Measurements from ENCODE around the gene MYO6. TPM values are rescaled to one million over a fixed set of nuclear protein-coding genes. Genes with fewer than 3 reads are reported as not detected.

The MYO6 gene
- total RNA-seq, 1 donor = 15.2 TPM

DNA sequence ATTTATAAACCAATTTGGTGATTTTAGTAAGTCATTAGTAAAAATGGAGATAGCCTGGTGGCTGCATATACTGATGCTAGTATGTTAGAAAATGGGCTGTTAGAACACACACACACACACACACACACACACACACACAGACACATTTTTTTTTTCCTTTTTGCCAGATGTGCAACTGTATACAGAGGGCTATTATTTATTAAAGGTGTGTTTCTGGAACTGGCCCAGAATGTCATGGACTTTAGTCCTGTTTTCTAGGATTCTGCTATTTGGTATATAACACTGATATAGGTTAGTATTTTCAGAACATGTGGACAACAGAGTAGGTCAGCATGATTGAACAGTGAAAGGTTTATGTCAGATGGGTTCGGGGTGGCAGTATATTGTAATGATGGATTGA, 12.4 kb downstream of the MYO6 start:
- H3K4me2 ChIP-seq (ENCODE audit: insufficient read depth, low read length) = no peak overlapping the region
- H3K27ac ChIP-seq (ENCODE audit: low read depth, low read length) = no peak overlapping the region
- H3K4me3 ChIP-seq (ENCODE audit: insufficient read depth, low read length) = no peak overlapping the region
- TF ChIP-seq, protein P1, sequence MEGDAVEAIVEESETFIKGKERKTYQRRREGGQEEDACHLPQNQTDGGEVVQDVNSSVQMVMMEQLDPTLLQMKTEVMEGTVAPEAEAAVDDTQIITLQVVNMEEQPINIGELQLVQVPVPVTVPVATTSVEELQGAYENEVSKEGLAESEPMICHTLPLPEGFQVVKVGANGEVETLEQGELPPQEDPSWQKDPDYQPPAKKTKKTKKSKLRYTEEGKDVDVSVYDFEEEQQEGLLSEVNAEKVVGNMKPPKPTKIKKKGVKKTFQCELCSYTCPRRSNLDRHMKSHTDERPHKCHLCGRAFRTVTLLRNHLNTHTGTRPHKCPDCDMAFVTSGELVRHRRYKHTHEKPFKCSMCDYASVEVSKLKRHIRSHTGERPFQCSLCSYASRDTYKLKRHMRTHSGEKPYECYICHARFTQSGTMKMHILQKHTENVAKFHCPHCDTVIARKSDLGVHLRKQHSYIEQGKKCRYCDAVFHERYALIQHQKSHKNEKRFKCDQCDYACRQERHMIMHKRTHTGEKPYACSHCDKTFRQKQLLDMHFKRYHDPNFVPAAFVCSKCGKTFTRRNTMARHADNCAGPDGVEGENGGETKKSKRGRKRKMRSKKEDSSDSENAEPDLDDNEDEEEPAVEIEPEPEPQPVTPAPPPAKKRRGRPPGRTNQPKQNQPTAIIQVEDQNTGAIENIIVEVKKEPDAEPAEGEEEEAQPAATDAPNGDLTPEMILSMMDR (IDR thresholded peaks at IDR 0.05; ENCODE audit: extremely low read depth, low read depth, low read length) = no peak
- peaks cover 39% of the 10 kb centered on the region for H3K79me2 ChIP-seq (ENCODE audit: insufficient read depth, low read length)
- no peaks in the 10 kb centered on the region for H3K36me3 ChIP-seq (ENCODE audit: insufficient read depth, low read length)
- peaks cover 8% of the 10 kb centered on the region for H4K20me1 ChIP-seq (ENCODE audit: insufficient read depth, low read length)
- H3K27me3 ChIP-seq (ENCODE audit: insufficient read depth, low read length) = no peaks in the 10 kb centered on the region
- H3K9me3 ChIP-seq (ENCODE audit: low read depth, low read length) = no peaks in the 10 kb centered on the region
- H3K4me1 ChIP-seq (ENCODE audit: insufficient read depth, low read length) = peaks cover 4% of the 10 kb centered on the region
- no peak overlapping the region for H2AFZ ChIP-seq (ENCODE audit: low read length)
- DNase-seq (ENCODE audit: insufficient read length, low spot score, missing footprints) = no peak

DNA sequence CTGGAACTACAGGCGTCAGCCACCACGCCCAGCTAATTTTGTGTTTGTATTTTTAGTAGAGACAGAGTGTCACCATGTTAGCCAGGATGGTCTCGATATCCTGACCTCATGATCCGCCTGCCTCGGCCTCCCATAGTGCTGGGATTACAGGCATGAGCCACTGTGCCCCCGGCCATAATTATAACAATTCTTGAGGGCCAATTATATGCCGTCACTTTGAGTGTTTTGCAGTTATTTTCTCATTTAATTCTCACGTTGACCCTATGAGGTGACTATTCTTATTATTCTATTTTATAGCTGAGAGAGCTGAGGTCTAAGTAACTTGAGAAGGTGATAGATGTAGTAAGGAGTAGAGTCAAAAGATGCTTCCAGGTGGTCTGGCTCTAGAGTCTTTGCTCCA, 13.0 kb downstream of the MYO6 start:
- H3K27ac ChIP-seq (ENCODE audit: low read depth, low read length) = no peak overlapping the region
- no peaks in the 10 kb centered on the region for H3K36me3 ChIP-seq (ENCODE audit: insufficient read depth, low read length)
- TF ChIP-seq, protein P1 (IDR thresholded peaks at IDR 0.05; ENCODE audit: extremely low read depth, low read depth, low read length) = no peak
- H3K4me2 ChIP-seq (ENCODE audit: insufficient read depth, low read length) = no peak overlapping the region
- peaks cover 4% of the 10 kb centered on the region for H3K4me1 ChIP-seq (ENCODE audit: insufficient read depth, low read length)
- no peak overlapping the region for H3K4me3 ChIP-seq (ENCODE audit: insufficient read depth, low read length)
- H2AFZ ChIP-seq (ENCODE audit: low read length) = no peak overlapping the region
- no peaks in the 10 kb centered on the region for H3K9me3 ChIP-seq (ENCODE audit: low read depth, low read length)
- DNase-seq (ENCODE audit: insufficient read length, low spot score, missing footprints) = no peak
- H3K79me2 ChIP-seq (ENCODE audit: insufficient read depth, low read length) = peaks cover 38% of the 10 kb centered on the region
- peaks cover 12% of the 10 kb centered on the region for H4K20me1 ChIP-seq (ENCODE audit: insufficient read depth, low read length)
- no peaks in the 10 kb centered on the region for H3K27me3 ChIP-seq (ENCODE audit: insufficient read depth, low read length)

DNA sequence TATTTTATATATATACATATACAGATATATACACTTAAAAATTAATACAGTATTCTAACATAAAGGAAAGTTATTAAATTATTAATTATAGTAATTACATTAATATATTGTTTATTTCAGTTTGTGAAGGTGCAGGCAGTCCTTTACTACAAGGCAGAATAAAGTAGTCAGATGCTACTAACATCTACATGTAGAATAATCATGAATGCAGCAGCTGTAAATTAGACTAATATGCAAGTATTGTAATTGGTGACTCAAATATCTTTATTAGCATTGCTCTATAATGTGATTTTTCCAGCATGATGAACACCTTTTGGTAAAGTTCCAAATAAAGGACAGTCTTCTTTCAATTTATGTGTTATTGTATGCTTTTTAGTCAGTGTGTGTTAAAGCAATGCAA, 17.3 kb downstream of the MYO6 start:
- no peak overlapping the region for H3K27ac ChIP-seq (ENCODE audit: low read depth, low read length)
- peak; percentile 22 for DNase-seq (ENCODE audit: insufficient read length, low spot score, missing footprints)
- H4K20me1 ChIP-seq (ENCODE audit: insufficient read depth, low read length) = peaks cover 12% of the 10 kb centered on the region
- H3K4me3 ChIP-seq (ENCODE audit: insufficient read depth, low read length) = no peak overlapping the region
- H3K4me2 ChIP-seq (ENCODE audit: insufficient read depth, low read length) = no peak overlapping the region
- TF ChIP-seq, protein P1 (IDR thresholded peaks at IDR 0.05; ENCODE audit: extremely low read depth, low read depth, low read length) = no peak
- H3K9me3 ChIP-seq (ENCODE audit: low read depth, low read length) = no peaks in the 10 kb centered on the region
- H3K4me1 ChIP-seq (ENCODE audit: insufficient read depth, low read length) = no peaks in the 10 kb centered on the region
- no peaks in the 10 kb centered on the region for H3K27me3 ChIP-seq (ENCODE audit: insufficient read depth, low read length)
- H3K79me2 ChIP-seq (ENCODE audit: insufficient read depth, low read length) = peaks cover 43% of the 10 kb centered on the region
- H2AFZ ChIP-seq (ENCODE audit: low read length) = no peak overlapping the region
- no peaks in the 10 kb centered on the region for H3K36me3 ChIP-seq (ENCODE audit: insufficient read depth, low read length)

DNA sequence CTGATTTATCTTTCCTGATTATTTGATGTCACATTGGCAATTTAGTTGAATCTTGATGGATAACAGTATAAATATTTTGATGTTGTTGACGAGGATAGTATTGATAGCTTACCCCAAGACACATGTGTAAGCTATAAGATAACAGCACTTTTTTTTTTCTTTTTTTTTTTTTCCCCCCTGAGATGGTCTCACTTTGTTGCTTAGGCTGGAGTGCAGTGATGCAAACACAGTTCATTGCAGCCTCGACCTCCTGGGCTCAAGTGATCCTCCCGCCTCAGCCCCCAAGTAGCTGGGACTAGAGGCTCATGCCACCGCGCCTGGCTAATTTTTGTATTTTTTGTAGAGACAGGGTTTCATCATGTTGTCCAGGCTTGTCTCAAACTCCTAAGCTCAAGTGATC, 21.8 kb downstream of the MYO6 start:
- Histone ChIP-seq H4K20me1 (ENCODE audit: insufficient read depth, low read length) (peaks cover 10% of the 10 kb centered on the region), H3K4me3 (ENCODE audit: insufficient read depth, low read length) (no peak overlapping the region), H3K27ac (ENCODE audit: low read depth, low read length) (no peak overlapping the region), H3K4me2 (ENCODE audit: insufficient read depth, low read length) (no peak overlapping the region), H2AFZ (ENCODE audit: low read length) (no peak overlapping the region), H3K79me2 (ENCODE audit: insufficient read depth, low read length) (peaks cover 37% of the 10 kb centered on the region), H3K36me3 (ENCODE audit: insufficient read depth, low read length) (no peaks in the 10 kb centered on the region), H3K27me3 (ENCODE audit: insufficient read depth, low read length) (no peaks in the 10 kb centered on the region), H3K4me1 (ENCODE audit: insufficient read depth, low read length) (no peaks in the 10 kb centered on the region), H3K9me3 (ENCODE audit: low read depth, low read length) (no peaks in the 10 kb centered on the region)
- TF ChIP-seq, protein P1 (IDR thresholded peaks at IDR 0.05; ENCODE audit: extremely low read depth, low read depth, low read length) = no peak
- DNase-seq (ENCODE audit: insufficient read length, low spot score, missing footprints) = no peak

All from osteoblast (primary cell).